ENCODE measurements around the gene CRADD.
"Not testable (repeated sequence)": the region's sequence is repeated elsewhere in the genome, so short reads cannot be mapped to it uniquely, and the experiment has no call there.

CRADD gene

GRCh38 chr12:93706824-93707223 lies 29.6 kb downstream of the CRADD start:
- ATAC-seq (no peak), DNase-seq (no peak)

- no peak for ATAC-seq
- no peak for DNase-seq
Observed at GRCh38 chr12:93707836-93708235, 30.7 kb downstream of the CRADD start.

GRCh38 chr12:93708952-93709351 lies 31.8 kb downstream of the CRADD start:
- no peak for ATAC-seq

GRCh38 chr12:93709386-93709785 lies 32.2 kb downstream of the CRADD start:
- ATAC-seq (no peak), DNase-seq (no peak)

More at GRCh38 chr12:93708952-93709351, 31.8 kb downstream of the CRADD start:
- DNase-seq: no peak

- no peak for ATAC-seq
Observed at GRCh38 chr12:93710574-93710926, 33.4 kb downstream of the CRADD start.

GRCh38 chr12:93711502-93711901 lies 34.3 kb downstream of the CRADD start:
- not testable (repeated sequence) for ATAC-seq, DNase-seq

More at GRCh38 chr12:93710574-93710926, 33.4 kb downstream of the CRADD start:
- DNase-seq: no peak

- ATAC-seq: no peak
- DNase-seq: no peak
Observed at GRCh38 chr12:93712200-93712599, 35.0 kb downstream of the CRADD start.

GRCh38 chr12:93713060-93713459 lies 35.9 kb downstream of the CRADD start:
- DNase-seq: no peak
- no peak for ATAC-seq

GRCh38 chr12:93713800-93714199 lies 36.6 kb downstream of the CRADD start:
- DNase-seq: no peak
- ATAC-seq: no peak

- no peak for ATAC-seq
- DNase-seq: no peak
Observed at GRCh38 chr12:93714382-93714781, 37.2 kb downstream of the CRADD start.

GRCh38 chr12:93719710-93720109 lies 42.5 kb downstream of the CRADD start:
- ATAC-seq (no peak), DNase-seq (no peak)

- ATAC-seq: no peak
Observed at GRCh38 chr12:93720559-93720958, 43.4 kb downstream of the CRADD start.

GRCh38 chr12:93722179-93722578 lies 45.0 kb downstream of the CRADD start:
- DNase-seq: no peak

More at GRCh38 chr12:93720559-93720958, 43.4 kb downstream of the CRADD start:
- no peak for DNase-seq

GRCh38 chr12:93722835-93723567 lies 45.8 kb downstream of the CRADD start:
- no peak for ATAC-seq

More at GRCh38 chr12:93722179-93722578, 45.0 kb downstream of the CRADD start:
- ATAC-seq: no peak

GRCh38 chr12:93723568-93723930 lies 46.4 kb downstream of the CRADD start:
- no peak for DNase-seq
- no peak for ATAC-seq

More at GRCh38 chr12:93722835-93723567, 45.8 kb downstream of the CRADD start:
- DNase-seq: no peak

GRCh38 chr12:93725531-93725930 lies 48.4 kb downstream of the CRADD start:
- ATAC-seq: no peak
- no peak for DNase-seq

- DNase-seq (no peak), ATAC-seq (no peak)
Observed at GRCh38 chr12:93727195-93727811, 50.1 kb downstream of the CRADD start.

- DNase-seq: no peak
Observed at GRCh38 chr12:93727911-93728310, 50.7 kb downstream of the CRADD start.

GRCh38 chr12:93729934-93730333 lies 52.8 kb downstream of the CRADD start:
- ATAC-seq (no peak), DNase-seq (no peak)

More at GRCh38 chr12:93727911-93728310, 50.7 kb downstream of the CRADD start:
- no peak for ATAC-seq

- DNase-seq (no peak), ATAC-seq (peak; percentile 19)
Observed at GRCh38 chr12:93733358-93733757, 56.2 kb downstream of the CRADD start.

- DNase-seq: no peak
- no peak for ATAC-seq
Observed at GRCh38 chr12:93733928-93734327, 56.8 kb downstream of the CRADD start.

- ATAC-seq (no peak), DNase-seq (no peak)
Observed at GRCh38 chr12:93734784-93735183, 57.6 kb downstream of the CRADD start.

- ATAC-seq: no peak
- no peak for DNase-seq
Observed at GRCh38 chr12:93736640-93737178, 59.5 kb downstream of the CRADD start.
